ENCODE data around the gene SFXN3.
A peak's percentile ranks its signal among the peaks of the same experiment; 100 is the strongest.

The SFXN3 gene

DNA sequence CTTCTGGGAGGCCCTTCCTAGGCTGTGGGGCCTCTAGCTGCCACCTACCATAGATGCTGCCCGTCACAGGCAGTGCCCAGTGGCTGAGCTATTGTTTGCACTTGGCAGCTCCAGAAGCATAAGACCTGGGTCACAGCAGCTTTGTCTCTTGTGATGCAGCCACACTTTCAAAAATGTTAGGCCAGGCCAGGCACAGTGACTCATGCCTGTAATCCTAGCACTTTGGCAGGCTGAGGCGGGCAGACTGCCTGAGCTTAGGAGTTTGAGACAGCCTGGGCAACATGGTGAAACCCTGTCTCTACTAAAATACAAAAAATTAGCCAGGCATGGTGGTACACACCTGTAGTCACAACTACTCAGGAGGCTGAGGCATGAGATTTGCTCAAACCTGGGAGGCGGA lies 21.3 kb downstream of the SFXN3 start:
- peaks cover 29 to 38% (median 34%) of the 10 kb centered on the region in 11 experiments for H3K27me3 ChIP-seq
- H3K4me1 ChIP-seq: peaks cover 23 to 58% (median 52%) of the 10 kb centered on the region in 10 experiments
- peaks cover 0 to 92% (median 39%) of the 10 kb centered on the region in 11 experiments; a peak in 16 of 22 replicates for H4K20me1 ChIP-seq
- H3K36me3 ChIP-seq: peaks cover 0 to 27% (median 7%) of the 10 kb centered on the region in 11 experiments; a peak in 11 of 22 replicates
- no peak overlapping the region for H3K9ac ChIP-seq
- no peak overlapping the region for H3K4me2 ChIP-seq
- TF ChIP-seq Cebpa-rat (IDR thresholded peaks at IDR 0.05): no peak
- no peaks in the 10 kb centered on the region for H3K9me3 ChIP-seq (replicated peaks in 1 of 11)
- no peak overlapping the region for H3K27ac ChIP-seq
- no peak overlapping the region for H3K4me3 ChIP-seq

DNA sequence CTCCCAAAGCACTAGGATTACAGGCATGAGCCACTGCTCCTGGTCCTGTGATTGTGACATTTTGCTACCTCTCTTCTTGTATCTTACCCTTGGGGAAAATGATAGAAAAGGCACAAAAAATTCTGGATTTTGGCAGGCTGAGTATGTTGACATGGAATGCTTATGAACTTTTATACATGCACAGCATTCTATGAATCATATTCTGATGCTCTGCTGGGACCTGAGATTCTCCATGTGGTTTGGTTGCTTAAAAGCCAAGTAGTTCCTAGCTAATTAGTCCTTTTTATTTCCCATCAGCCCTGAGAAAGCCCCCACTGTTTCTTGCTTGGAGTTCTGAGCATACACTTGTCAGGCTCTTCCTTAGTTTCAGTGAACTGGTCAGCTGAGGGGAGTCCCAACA lies 22.5 kb downstream of the SFXN3 start:
- Histone ChIP-seq H3K36me3 (peaks cover 0 to 28% (median 7%) of the 10 kb centered on the region in 11 experiments; a peak in 11 of 22 replicates), H4K20me1 (peaks cover 0 to 82% (median 41%) of the 10 kb centered on the region in 11 experiments; a peak in 16 of 22 replicates), H3K9me3 (replicated peaks in 1 of 11) (no peaks in the 10 kb centered on the region), H3K27ac (no peak overlapping the region), H3K9ac (no peak overlapping the region), H3K4me3 (no peak overlapping the region), H3K4me2 (peak overlapping the region in 8 of 11 experiments; percentile 57 to 97 (median 71); a peak in 12 of 22 replicates), H3K27me3 (peaks cover 16 to 26% (median 21%) of the 10 kb centered on the region in 11 experiments), H3K4me1 (peaks cover 23 to 69% (median 61%) of the 10 kb centered on the region in 10 experiments)
- TF ChIP-seq Cebpa-rat (IDR thresholded peaks at IDR 0.05): no peak

DNA sequence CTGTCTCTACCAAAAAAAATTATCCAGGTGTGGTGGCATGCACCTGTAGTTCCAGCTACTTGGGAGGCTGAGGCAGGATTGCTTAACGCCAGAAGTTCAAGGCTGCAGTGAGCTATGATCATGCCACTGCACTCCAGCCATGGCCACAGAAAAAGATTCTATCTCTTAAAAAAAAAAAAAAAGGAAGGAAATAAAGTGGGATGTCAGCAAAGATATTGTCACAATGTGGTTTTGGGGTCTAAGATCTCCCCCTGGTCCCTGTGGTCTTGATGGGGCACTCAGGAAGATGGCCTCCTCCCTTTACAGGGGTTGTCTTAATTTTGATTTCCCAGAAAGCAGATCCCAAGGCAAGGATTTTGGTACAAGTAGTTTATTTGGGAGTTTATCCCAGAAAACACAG lies 23.3 kb downstream of the SFXN3 start:
- Histone ChIP-seq H3K4me1 (peaks cover 23 to 77% (median 70%) of the 10 kb centered on the region in 10 experiments), H3K4me2 (peak overlapping the region; percentile 22 to 97 (median 69))
- no peak for TF ChIP-seq Cebpa-rat (IDR thresholded peaks at IDR 0.05)

DNA sequence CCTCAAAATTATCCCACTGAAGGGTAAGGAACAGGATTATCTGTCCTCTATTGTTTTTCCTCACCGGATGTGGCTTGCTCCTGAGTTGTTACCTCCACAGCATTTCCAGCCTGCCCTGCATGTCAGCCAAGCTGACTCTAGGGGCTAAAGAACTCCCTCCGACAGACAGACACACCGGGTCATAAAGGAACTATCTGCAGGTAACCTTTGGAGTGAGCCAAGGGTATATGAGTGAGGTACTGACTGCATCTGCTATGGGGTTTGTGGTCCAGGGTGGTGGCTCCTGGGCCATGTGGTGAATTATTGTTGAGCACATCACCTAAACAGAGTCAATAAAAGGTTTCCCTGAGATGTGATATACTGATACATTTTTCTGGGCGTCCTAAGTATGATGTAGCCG lies 23.8 kb downstream of the SFXN3 start:
- Histone ChIP-seq H4K20me1 (peaks cover 0 to 77% (median 47%) of the 10 kb centered on the region in 11 experiments; a peak in 15 of 22 replicates), H3K4me2 (peak overlapping the region; percentile 22 to 97 (median 69)), H3K4me1 (peaks cover 28 to 82% (median 75%) of the 10 kb centered on the region in 10 experiments), H3K9ac (peak overlapping the region in 1 of 11 experiments; percentile 27; a peak in 1 of 22 replicates), H3K36me3 (peaks cover 0 to 28% (median 7%) of the 10 kb centered on the region in 11 experiments; a peak in 11 of 22 replicates), H3K4me3 (no peak overlapping the region), H3K27me3 (peaks cover 3 to 12% (median 8%) of the 10 kb centered on the region in 11 experiments; a peak in 15 of 22 replicates), H3K27ac (no peak overlapping the region), H3K9me3 (replicated peaks in 1 of 11) (no peaks in the 10 kb centered on the region)
- TF ChIP-seq Cebpa-rat (IDR thresholded peaks at IDR 0.05): no peak

More for the DNA sequence above, 23.3 kb downstream of the SFXN3 start:
- Histone ChIP-seq H3K27ac (no peak overlapping the region), H3K36me3 (peaks cover 0 to 28% (median 7%) of the 10 kb centered on the region in 11 experiments; a peak in 11 of 22 replicates), H3K9me3 (replicated peaks in 1 of 11) (no peaks in the 10 kb centered on the region), H3K9ac (peak overlapping the region in 1 of 11 experiments; percentile 27; a peak in 2 of 22 replicates), H3K4me3 (no peak overlapping the region), H4K20me1 (peaks cover 0 to 73% (median 46%) of the 10 kb centered on the region in 11 experiments; a peak in 16 of 22 replicates), H3K27me3 (peaks cover 8 to 18% (median 13%) of the 10 kb centered on the region in 11 experiments)

DNA sequence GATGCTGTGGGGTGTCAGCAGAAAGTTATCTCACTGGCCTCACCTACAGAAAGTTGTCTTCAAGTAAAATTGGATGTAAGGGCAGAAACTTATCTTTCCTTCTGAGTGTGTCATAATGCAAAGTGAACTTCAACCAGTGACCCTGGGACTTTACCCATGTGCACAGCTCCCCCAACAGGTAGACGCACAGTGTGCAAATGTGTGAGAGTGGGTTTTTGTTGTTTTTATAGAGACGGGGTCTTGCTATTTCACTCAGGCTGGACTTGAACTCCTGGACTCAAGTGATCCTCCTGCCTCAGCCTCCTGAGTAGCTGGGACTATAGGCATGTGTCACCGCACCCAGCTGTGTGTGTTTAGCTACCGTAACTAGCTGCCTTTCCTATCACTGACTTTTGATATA lies 24.4 kb downstream of the SFXN3 start:
- H3K4me3 ChIP-seq: no peak overlapping the region
- H3K9me3 ChIP-seq (replicated peaks in 1 of 11): no peaks in the 10 kb centered on the region
- H3K4me1 ChIP-seq: peaks cover 24 to 79% (median 72%) of the 10 kb centered on the region in 10 experiments
- TF ChIP-seq Cebpa-rat (IDR thresholded peaks at IDR 0.05): no peak
- no peak overlapping the region for H3K27ac ChIP-seq
- H4K20me1 ChIP-seq: peaks cover 0 to 76% (median 43%) of the 10 kb centered on the region in 11 experiments; a peak in 15 of 22 replicates
- H3K27me3 ChIP-seq: peaks cover 0 to 7% (median 3%) of the 10 kb centered on the region in 11 experiments; a peak in 8 of 22 replicates
- peak overlapping the region in 9 of 11 experiments; percentile 57 to 97 (median 73); a peak in 14 of 22 replicates for H3K4me2 ChIP-seq
- no peak overlapping the region for H3K9ac ChIP-seq
- H3K36me3 ChIP-seq: peaks cover 0 to 28% (median 7%) of the 10 kb centered on the region in 11 experiments; a peak in 11 of 22 replicates

DNA sequence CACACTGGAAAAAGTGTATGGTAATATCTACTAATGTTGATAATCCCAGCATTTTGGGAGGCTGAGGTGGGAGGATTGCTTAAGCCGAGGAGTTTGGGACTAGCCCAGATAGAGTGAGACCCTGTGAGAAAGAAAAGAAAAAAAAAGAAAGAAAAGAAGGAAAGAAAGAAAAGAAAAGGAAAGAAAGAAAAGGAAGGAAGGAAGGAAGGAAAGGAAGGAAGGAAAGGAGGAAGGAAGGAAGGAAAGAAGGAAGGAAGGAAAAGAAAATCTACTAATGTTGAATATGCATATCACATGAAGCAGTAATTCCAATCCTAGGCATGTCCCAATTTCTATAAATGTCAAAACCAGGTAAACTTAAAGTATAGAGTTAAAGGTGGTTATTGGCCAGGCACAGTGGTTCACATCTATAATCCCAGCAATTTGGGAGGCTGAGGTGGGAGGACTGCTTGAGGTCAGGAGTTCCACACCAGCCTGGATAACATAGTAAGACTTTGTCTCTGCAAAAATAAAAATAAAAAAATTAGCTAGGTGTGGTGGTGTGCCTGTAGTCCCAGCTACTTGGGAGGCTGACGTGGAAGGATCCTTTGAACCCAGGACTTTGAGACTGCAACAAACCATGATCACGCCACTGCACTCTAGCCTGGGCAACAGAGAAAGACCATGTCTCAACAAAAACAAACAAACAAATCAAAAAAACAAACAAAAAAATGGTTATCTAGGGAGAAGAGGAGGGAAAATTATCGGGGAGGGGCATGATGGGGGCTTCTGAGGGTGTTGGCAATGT lies 25.5 kb downstream of the SFXN3 start:
- Histone ChIP-seq H4K20me1 (peaks cover 0 to 69% (median 34%) of the 10 kb centered on the region in 11 experiments; a peak in 14 of 22 replicates), H3K9me3 (replicated peaks in 1 of 11) (no peaks in the 10 kb centered on the region), H3K36me3 (peaks cover 0 to 28% (median 7%) of the 10 kb centered on the region in 11 experiments; a peak in 11 of 22 replicates), H3K9ac (no peak overlapping the region), H3K4me1 (peaks cover 24 to 73% (median 67%) of the 10 kb centered on the region in 10 experiments), H3K27ac (no peak overlapping the region), H3K27me3 (no peaks in the 10 kb centered on the region), H3K4me2 (peak overlapping the region in 9 of 11 experiments; percentile 58 to 100 (median 97); a peak in 17 of 22 replicates), H3K4me3 (no peak overlapping the region)
- TF ChIP-seq Cebpa-rat (IDR thresholded peaks at IDR 0.05): no peak

DNA sequence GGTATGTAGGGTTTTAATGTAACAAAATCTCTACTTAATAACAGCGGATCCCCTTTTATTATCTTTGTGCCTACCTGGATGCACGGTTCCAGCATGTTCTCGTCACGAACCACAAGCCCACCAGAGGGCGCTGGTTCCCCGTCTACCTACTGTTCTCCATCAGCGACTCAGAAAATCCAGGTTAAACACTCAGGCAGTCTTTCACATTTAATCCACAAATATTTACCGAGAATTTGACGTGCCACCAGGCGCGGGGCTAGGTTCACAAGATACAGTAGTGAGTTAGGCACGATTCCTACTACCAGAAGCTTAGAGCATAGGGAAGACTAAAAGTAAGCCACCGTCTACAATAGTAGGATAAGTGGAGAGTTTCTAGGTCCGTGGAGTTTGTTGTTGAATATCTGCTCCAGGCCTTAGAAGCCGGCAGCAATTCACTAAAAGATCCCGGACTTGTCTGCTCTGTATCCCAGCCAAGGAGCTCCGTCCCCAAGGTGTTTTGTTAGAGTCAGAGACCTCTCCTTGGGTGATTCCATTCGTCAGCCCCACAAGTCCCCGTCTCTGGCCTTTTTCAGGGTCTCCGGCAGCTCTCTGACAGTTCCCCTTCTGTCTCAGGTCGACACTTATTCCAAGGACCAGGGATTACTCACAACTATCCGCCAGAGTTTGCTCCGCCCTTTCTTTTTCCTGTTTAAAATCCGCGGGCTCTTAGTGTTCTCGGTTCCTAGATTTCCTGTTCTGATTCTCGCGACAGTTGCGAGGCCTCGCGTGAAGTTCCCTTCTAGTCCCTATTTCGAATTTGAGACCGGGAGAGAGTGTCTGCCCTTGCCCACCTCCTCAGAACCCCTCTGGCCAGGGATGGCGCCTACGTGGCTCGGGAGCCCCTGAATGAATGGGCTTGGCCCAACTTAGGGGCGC lies 29.3 kb downstream of the SFXN3 start:
- H3K4me2 ChIP-seq: peak overlapping the region; percentile 96 to 100 (median 98)
- no peaks in the 10 kb centered on the region for H3K9me3 ChIP-seq (replicated peaks in 1 of 11)

More for the DNA sequence above, 29.3 kb downstream of the SFXN3 start:
- Histone ChIP-seq H3K4me3 (peak overlapping the region; percentile 62 to 79 (median 76)), H3K9ac (peak overlapping the region; percentile 92 to 99 (median 97)), H4K20me1 (peaks cover 0 to 32% (median 8%) of the 10 kb centered on the region in 11 experiments; a peak in 9 of 22 replicates), H3K36me3 (peaks cover 0 to 22% (median 6%) of the 10 kb centered on the region in 11 experiments; a peak in 9 of 22 replicates), H3K4me1 (peaks cover 48 to 88% (median 83%) of the 10 kb centered on the region in 10 experiments), H3K27me3 (no peaks in the 10 kb centered on the region), H3K27ac (peak overlapping the region; percentile 90 to 99 (median 98))
- no peak for TF ChIP-seq Cebpa-rat (IDR thresholded peaks at IDR 0.05)
